GM12878 (cell line): ENCODE measurements around the gene TYR.
"Not testable (repeated sequence)": the region's sequence is repeated elsewhere in the genome, so short reads cannot be mapped to it uniquely, and the experiment has no call there.

Experiments
- BHLHE40 ChIP-seq, 2 experiments: fragments of 450-650 bp in 1 of 2; IDR thresholded peaks; 2 replicates each; pipeline ENCODE4 v1.6.1; 2011 to 2017; ENCODE audit warnings: low read depth in 2 of 2, borderline replicate concordance in 1 of 2, improper control_type of control experiment in 1 of 2, low read length in 1 of 2, mild to moderate bottlenecking in 1 of 2
- CBX5 ChIP-seq: sonication (generic); IDR thresholded peaks from 2 replicates; pipeline ENCODE4 v1.6.1; 2016; ENCODE audit warnings: low read depth, moderate library complexity, mild to moderate bottlenecking, inconsistent platforms
- FOS ChIP-seq: IDR thresholded peaks from 3 replicates; pipeline ENCODE4 v1.6.1; 2011; ENCODE audit warnings: borderline replicate concordance; ENCODE audit not compliant: insufficient read length; ENCODE audit errors: extremely low read depth
- POLR2A ChIP-seq: IDR thresholded peaks from 2 replicates; pipeline ENCODE4 v1.6.1; 2011; ENCODE audit warnings: low read depth, mild to moderate bottlenecking, low read length
- POLR2AphosphoS5 ChIP-seq: IDR thresholded peaks from 2 replicates; pipeline ENCODE4 v1.6.1; 2011; ENCODE audit warnings: mild to moderate bottlenecking, low read length, inconsistent platforms
- RAD21 ChIP-seq: IDR thresholded peaks from 2 replicates; pipeline ENCODE4 v1.6.1; 2011; ENCODE audit warnings: mild to moderate bottlenecking, low read depth, low read length, moderate library complexity; ENCODE audit not compliant: insufficient read depth
- REST ChIP-seq: IDR thresholded peaks from 2 replicates; pipeline ENCODE4 v1.6.1; 2012; ENCODE audit warnings: mild to moderate bottlenecking, low read depth, low read length
- SP1 ChIP-seq: IDR thresholded peaks from one replicate; pipeline ENCODE4 v1.6.1; 2011; ENCODE audit warnings: low read depth, low read length
- YY1 ChIP-seq: IDR thresholded peaks from 2 replicates; pipeline ENCODE4 v1.6.1; 2011; ENCODE audit warnings: low read depth, mild to moderate bottlenecking, low read length
- ZBED1 ChIP-seq: IDR thresholded peaks from 2 replicates; pipeline ENCODE4 v1.6.1; 2016; ENCODE audit warnings: borderline replicate concordance
- TF ChIP-seq, protein P1 (sequence below), 3 experiments: IDR thresholded peaks in 2 of 3; conservative IDR thresholded peaks in 1 of 3; 2 replicates each; pipeline ENCODE4 v1.5.1; 2011; ENCODE audit warnings: low read depth in 3 of 3, low read length in 3 of 3, mild to moderate bottlenecking in 3 of 3, control low read depth in 2 of 3, moderate library complexity in 2 of 3, inconsistent platforms in 1 of 3, mixed read lengths in 1 of 3; ENCODE audit not compliant: control insufficient read depth in 2 of 3, insufficient read depth in 1 of 3; ENCODE audit errors: extremely low read depth in 1 of 3
- TF ChIP-seq, protein P2 (sequence below): fragments of 450-650 bp; IDR thresholded peaks from 2 replicates; pipeline ENCODE4 v1.6.1; 2017; ENCODE audit warnings: antibody characterized with exemption, mild to moderate bottlenecking, moderate library complexity
- TF ChIP-seq, protein P3 (sequence below): IDR thresholded peaks from 2 replicates; pipeline ENCODE4 v1.6.1; 2011; ENCODE audit warnings: low read depth, mild to moderate bottlenecking, low read length, moderate library complexity, borderline replicate concordance; ENCODE audit errors: extremely low read depth

- not testable (repeated sequence) for TF ChIP-seq YY1; FOS; BHLHE40 (IDR thresholded peaks at IDR 0.05; ENCODE audit: borderline replicate concordance in 1 of 2, low read depth in 2 of 2, low read length in 1 of 2); POLR2A; RAD21; ZBED1; SP1; POLR2AphosphoS5; CBX5; REST
- TF ChIP-seq, protein P1, sequence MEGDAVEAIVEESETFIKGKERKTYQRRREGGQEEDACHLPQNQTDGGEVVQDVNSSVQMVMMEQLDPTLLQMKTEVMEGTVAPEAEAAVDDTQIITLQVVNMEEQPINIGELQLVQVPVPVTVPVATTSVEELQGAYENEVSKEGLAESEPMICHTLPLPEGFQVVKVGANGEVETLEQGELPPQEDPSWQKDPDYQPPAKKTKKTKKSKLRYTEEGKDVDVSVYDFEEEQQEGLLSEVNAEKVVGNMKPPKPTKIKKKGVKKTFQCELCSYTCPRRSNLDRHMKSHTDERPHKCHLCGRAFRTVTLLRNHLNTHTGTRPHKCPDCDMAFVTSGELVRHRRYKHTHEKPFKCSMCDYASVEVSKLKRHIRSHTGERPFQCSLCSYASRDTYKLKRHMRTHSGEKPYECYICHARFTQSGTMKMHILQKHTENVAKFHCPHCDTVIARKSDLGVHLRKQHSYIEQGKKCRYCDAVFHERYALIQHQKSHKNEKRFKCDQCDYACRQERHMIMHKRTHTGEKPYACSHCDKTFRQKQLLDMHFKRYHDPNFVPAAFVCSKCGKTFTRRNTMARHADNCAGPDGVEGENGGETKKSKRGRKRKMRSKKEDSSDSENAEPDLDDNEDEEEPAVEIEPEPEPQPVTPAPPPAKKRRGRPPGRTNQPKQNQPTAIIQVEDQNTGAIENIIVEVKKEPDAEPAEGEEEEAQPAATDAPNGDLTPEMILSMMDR (IDR thresholded peaks at IDR 0.05 in 2 of 3, conservative IDR thresholded peaks at IDR 0.05 in 1 of 3; ENCODE audit: control insufficient read depth in 2 of 3, extremely low read depth in 1 of 3, insufficient read depth in 1 of 3, low read depth in 3 of 3, low read length in 3 of 3), result not testable (repeated sequence)
- TF ChIP-seq, protein P2, sequence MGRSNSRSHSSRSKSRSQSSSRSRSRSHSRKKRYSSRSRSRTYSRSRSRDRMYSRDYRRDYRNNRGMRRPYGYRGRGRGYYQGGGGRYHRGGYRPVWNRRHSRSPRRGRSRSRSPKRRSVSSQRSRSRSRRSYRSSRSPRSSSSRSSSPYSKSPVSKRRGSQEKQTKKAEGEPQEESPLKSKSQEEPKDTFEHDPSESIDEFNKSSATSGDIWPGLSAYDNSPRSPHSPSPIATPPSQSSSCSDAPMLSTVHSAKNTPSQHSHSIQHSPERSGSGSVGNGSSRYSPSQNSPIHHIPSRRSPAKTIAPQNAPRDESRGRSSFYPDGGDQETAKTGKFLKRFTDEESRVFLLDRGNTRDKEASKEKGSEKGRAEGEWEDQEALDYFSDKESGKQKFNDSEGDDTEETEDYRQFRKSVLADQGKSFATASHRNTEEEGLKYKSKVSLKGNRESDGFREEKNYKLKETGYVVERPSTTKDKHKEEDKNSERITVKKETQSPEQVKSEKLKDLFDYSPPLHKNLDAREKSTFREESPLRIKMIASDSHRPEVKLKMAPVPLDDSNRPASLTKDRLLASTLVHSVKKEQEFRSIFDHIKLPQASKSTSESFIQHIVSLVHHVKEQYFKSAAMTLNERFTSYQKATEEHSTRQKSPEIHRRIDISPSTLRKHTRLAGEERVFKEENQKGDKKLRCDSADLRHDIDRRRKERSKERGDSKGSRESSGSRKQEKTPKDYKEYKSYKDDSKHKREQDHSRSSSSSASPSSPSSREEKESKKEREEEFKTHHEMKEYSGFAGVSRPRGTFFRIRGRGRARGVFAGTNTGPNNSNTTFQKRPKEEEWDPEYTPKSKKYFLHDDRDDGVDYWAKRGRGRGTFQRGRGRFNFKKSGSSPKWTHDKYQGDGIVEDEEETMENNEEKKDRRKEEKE, result not testable (repeated sequence)
- TF ChIP-seq, protein P3, sequence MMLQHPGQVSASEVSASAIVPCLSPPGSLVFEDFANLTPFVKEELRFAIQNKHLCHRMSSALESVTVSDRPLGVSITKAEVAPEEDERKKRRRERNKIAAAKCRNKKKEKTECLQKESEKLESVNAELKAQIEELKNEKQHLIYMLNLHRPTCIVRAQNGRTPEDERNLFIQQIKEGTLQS, result not testable (repeated sequence)
These were observed 83.8 kb downstream of the TYR start for GRCh38 chr11:89261483-89261882.
